ENCODE measurements around the gene TOM1L2. TPM values are rescaled to one million over a fixed set of nuclear protein-coding genes. Genes with fewer than 3 reads are reported as not detected.
"Not testable (repeated sequence)": the region's sequence is repeated elsewhere in the genome, so short reads cannot be mapped to it uniquely, and the experiment has no call there.

The TOM1L2 gene
- total RNA-seq, 1 donor from 2014 or later: 4.3 TPM

DNA sequence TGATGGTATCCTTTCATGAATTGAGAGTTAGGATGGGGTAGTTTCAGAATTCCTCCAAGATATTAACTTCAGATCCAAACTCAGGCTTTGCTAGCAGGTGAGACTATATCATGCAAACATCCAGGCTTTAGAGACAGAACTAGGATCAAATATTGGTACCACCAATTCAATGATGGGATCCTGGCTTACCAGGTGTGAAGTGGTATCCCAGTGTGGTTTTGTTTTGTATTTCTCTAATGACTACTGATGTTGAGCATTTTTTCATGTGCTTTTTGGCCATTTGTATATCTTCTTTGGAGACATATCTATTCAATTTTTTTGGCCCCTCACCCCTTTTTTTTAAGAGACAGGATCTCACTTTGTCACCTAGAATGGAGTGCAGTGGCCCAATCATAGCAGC is 57.0 kb downstream of the TOM1L2 start:
- peaks cover 1% of the 10 kb centered on the region for H3K36me3 Mint-ChIP-seq
- H3K4me3 Mint-ChIP-seq: no peak overlapping the region
- no peaks in the 10 kb centered on the region for H3K27me3 Mint-ChIP-seq (ENCODE audit: insufficient read depth, low read depth)
- H3K9me3 Mint-ChIP-seq: peaks cover 5% of the 10 kb centered on the region
- Histone ChIP-seq H4K20me1 (ENCODE audit: low read depth) (no peaks in the 10 kb centered on the region), H3K9ac (no peak overlapping the region), H3K4me1 (peaks cover 28% of the 10 kb centered on the region), H3K27me3 (no peaks in the 10 kb centered on the region), H3K79me2 (ENCODE audit: low read depth) (no peaks in the 10 kb centered on the region), H3K4me3 (no peak overlapping the region), H3F3A (ENCODE audit: low read depth) (peaks cover 4% of the 10 kb centered on the region), H3K9me3 (ENCODE audit: low read depth) (no peaks in the 10 kb centered on the region), H3K27ac (no peak overlapping the region), H3K4me2 (no peak overlapping the region), H2AFZ (replicated peaks) (no peak overlapping the region), H3K36me3 (no peaks in the 10 kb centered on the region)
- DNase-seq (ENCODE audit: low spot score): no peak
- TF ChIP-seq, protein P1, sequence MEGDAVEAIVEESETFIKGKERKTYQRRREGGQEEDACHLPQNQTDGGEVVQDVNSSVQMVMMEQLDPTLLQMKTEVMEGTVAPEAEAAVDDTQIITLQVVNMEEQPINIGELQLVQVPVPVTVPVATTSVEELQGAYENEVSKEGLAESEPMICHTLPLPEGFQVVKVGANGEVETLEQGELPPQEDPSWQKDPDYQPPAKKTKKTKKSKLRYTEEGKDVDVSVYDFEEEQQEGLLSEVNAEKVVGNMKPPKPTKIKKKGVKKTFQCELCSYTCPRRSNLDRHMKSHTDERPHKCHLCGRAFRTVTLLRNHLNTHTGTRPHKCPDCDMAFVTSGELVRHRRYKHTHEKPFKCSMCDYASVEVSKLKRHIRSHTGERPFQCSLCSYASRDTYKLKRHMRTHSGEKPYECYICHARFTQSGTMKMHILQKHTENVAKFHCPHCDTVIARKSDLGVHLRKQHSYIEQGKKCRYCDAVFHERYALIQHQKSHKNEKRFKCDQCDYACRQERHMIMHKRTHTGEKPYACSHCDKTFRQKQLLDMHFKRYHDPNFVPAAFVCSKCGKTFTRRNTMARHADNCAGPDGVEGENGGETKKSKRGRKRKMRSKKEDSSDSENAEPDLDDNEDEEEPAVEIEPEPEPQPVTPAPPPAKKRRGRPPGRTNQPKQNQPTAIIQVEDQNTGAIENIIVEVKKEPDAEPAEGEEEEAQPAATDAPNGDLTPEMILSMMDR (IDR thresholded peaks at IDR 0.05): no peak
- TF ChIP-seq EZH2phosphoT487 (IDR thresholded peaks at IDR 0.05) (no peak), EZH2 (IDR thresholded peaks at IDR 0.05) (no peak)
- peaks cover 26% of the 10 kb centered on the region for H3K4me1 Mint-ChIP-seq
- H3K27ac Mint-ChIP-seq: no peak overlapping the region

DNA sequence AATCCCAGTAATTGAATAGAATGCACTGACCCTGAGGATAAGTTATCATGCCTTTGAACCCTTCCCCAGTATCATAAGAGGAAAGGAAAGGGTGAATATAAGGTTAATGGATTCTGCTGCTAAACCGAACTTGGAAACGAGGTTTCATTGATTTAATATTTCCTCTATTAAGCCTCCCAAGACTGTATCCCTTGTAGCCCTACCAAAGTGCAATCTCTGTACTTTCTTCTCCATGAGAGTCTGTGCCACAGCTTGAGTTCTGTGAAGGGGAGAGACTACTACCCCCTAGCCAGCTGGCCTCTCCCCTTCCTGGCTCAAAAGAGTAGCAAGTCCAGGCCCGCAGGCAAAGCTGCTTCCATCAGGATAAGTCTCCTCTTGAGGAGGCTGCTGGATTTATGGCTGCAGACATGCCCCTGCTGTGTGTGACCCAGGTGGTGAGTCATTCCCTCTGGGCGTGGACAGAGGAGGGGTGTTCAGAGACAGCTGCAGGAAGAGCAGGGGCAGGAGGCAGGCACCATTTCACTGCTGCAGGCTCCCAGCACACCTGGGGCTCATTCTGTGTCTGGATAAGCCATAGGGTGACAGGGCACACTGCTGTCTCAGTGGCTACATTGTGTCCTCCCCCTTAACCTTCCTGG is 58.4 kb downstream of the TOM1L2 start:
- H3K4me1 Mint-ChIP-seq: peaks cover 25% of the 10 kb centered on the region
- H3K27ac ChIP-seq: no peak overlapping the region
- no peak for TF ChIP-seq EZH2 (IDR thresholded peaks at IDR 0.05)
- TF ChIP-seq, protein P1 (IDR thresholded peaks at IDR 0.05): no peak

DNA sequence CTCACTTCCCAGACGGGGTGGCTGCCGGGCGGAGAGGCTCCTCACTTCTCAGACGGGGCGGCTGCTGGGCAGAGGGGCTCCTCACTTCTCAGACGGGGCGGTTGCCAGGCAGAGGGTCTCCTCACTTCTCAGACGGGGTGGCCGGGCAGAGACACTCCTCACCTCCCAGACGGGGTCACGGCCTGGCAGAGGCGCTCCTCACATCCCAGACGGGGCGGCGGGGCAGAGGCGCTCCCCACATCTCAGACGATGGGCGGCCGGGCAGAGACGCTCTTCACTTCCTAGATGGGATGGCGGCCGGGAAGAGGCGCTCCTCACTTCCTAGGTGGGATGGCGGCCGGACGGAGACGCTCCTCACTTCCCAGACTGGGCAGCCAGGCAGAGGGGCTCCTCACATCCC is 59.9 kb downstream of the TOM1L2 start:
- H4K20me1 ChIP-seq (ENCODE audit: low read depth); H3K9ac ChIP-seq; H3K4me3 Mint-ChIP-seq; H3K27me3 Mint-ChIP-seq (ENCODE audit: insufficient read depth, low read depth); H2AFZ ChIP-seq (replicated peaks); H3K4me2 ChIP-seq; H3K36me3 Mint-ChIP-seq; H3K4me3 ChIP-seq; H3K36me3 ChIP-seq; DNase-seq (ENCODE audit: low spot score); H3K27ac ChIP-seq; H3K79me2 ChIP-seq (ENCODE audit: low read depth); H3K27me3 ChIP-seq; H3F3A ChIP-seq (ENCODE audit: low read depth); H3K9me3 ChIP-seq (ENCODE audit: low read depth); H3K27ac Mint-ChIP-seq; H3K9me3 Mint-ChIP-seq: not testable (repeated sequence)
- H3K4me1 Mint-ChIP-seq: peaks cover 26% of the 10 kb centered on the region
- H3K4me1 ChIP-seq: peaks cover 27% of the 10 kb centered on the region

More for the DNA sequence above, 58.4 kb downstream of the TOM1L2 start:
- H3K4me3 ChIP-seq: no peak overlapping the region
- no peaks in the 10 kb centered on the region for H3K79me2 ChIP-seq (ENCODE audit: low read depth)
- no peaks in the 10 kb centered on the region for H4K20me1 ChIP-seq (ENCODE audit: low read depth)
- Mint-ChIP-seq H3K36me3 (peaks cover 1% of the 10 kb centered on the region), H3K9me3 (peaks cover 5% of the 10 kb centered on the region), H3K4me3 (peak overlapping the region; percentile 43), H3K27ac (no peak overlapping the region), H3K27me3 (ENCODE audit: insufficient read depth, low read depth) (no peaks in the 10 kb centered on the region)
- peaks cover 22% of the 10 kb centered on the region for H3K4me1 ChIP-seq
- H2AFZ ChIP-seq (replicated peaks): no peak overlapping the region
- H3F3A ChIP-seq (ENCODE audit: low read depth): no peaks in the 10 kb centered on the region
- H3K4me2 ChIP-seq: peak overlapping the region; percentile 5
- H3K27me3 ChIP-seq: no peaks in the 10 kb centered on the region
- no peaks in the 10 kb centered on the region for H3K9me3 ChIP-seq (ENCODE audit: low read depth)
- no peak overlapping the region for H3K9ac ChIP-seq
- DNase-seq (ENCODE audit: low spot score): peak; percentile 37
- no peaks in the 10 kb centered on the region for H3K36me3 ChIP-seq

DNA sequence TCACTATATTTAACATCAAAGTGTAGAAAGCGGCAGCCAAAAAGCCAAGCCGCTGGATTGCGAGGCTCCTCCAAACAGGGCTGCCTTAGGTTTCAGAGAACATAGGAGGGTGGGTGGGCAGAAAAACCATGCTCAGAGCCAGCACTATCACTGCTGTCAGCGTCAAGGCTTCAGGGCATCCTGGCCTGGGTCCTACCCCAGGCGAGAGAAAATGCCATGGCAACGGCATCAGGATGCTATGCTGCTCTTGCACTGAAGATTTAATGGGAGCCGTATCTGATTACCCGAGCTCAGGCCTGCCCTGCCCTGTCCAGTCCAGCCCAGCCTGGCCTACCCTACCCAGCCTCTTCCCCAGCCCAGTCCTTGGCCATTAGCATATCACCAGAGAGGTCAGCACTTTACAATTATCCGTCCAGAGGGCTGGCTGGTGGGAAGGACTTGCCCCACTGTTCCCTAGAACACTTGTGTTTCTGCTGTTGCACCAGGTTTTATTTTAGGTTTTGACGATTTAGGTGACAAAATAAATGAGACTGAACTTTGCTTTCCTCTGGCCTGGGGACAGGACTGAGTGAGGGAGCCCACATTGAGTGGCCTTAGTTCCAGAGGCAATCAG is 61.1 kb downstream of the TOM1L2 start:
- peak; percentile 29 for DNase-seq (ENCODE audit: low spot score)
- TF ChIP-seq EZH2 (IDR thresholded peaks at IDR 0.05): no peak
- TF ChIP-seq, protein P1 (IDR thresholded peaks at IDR 0.05): no peak
- no peak for TF ChIP-seq EZH2phosphoT487 (IDR thresholded peaks at IDR 0.05)
- no peaks in the 10 kb centered on the region for H3K79me2 ChIP-seq (ENCODE audit: low read depth)
- H3F3A ChIP-seq (ENCODE audit: low read depth): no peaks in the 10 kb centered on the region
- no peaks in the 10 kb centered on the region for H3K36me3 ChIP-seq
- no peak overlapping the region for H3K9ac ChIP-seq
- no peaks in the 10 kb centered on the region for H3K27me3 ChIP-seq
- H3K27me3 Mint-ChIP-seq (ENCODE audit: insufficient read depth, low read depth): peaks cover 2% of the 10 kb centered on the region
- no peak overlapping the region for H3K27ac ChIP-seq
- no peak overlapping the region for H2AFZ ChIP-seq (replicated peaks)
- H3K9me3 ChIP-seq (ENCODE audit: low read depth): no peaks in the 10 kb centered on the region
- peak overlapping the region; percentile 52 for H3K4me3 Mint-ChIP-seq
- H3K36me3 Mint-ChIP-seq: peaks cover 6% of the 10 kb centered on the region
- peaks cover 35% of the 10 kb centered on the region for H3K4me1 ChIP-seq
- H3K4me1 Mint-ChIP-seq: peaks cover 35% of the 10 kb centered on the region
- no peaks in the 10 kb centered on the region for H4K20me1 ChIP-seq (ENCODE audit: low read depth)
- H3K27ac Mint-ChIP-seq: peak overlapping the region; percentile 98
- H3K4me3 ChIP-seq: no peak overlapping the region
- peaks cover 5% of the 10 kb centered on the region for H3K9me3 Mint-ChIP-seq
- H3K4me2 ChIP-seq: peak overlapping the region; percentile 27
